Activated CD4-positive, alpha-beta T cell treated with anti-CD3 and anti-CD28 coated beads, Interleukin-2, amount 50 U/mL, for 16 hours (primary cell): Measurements from ENCODE around the gene GPR173.
A peak's percentile ranks its signal among the peaks of the same experiment; 100 is the strongest.

ENCODE experiments used
- DNase-seq: peaks from one replicate; pipeline ENCODE4 v3.0.0-alpha.2; 2020

GPR173 gene

DNA sequence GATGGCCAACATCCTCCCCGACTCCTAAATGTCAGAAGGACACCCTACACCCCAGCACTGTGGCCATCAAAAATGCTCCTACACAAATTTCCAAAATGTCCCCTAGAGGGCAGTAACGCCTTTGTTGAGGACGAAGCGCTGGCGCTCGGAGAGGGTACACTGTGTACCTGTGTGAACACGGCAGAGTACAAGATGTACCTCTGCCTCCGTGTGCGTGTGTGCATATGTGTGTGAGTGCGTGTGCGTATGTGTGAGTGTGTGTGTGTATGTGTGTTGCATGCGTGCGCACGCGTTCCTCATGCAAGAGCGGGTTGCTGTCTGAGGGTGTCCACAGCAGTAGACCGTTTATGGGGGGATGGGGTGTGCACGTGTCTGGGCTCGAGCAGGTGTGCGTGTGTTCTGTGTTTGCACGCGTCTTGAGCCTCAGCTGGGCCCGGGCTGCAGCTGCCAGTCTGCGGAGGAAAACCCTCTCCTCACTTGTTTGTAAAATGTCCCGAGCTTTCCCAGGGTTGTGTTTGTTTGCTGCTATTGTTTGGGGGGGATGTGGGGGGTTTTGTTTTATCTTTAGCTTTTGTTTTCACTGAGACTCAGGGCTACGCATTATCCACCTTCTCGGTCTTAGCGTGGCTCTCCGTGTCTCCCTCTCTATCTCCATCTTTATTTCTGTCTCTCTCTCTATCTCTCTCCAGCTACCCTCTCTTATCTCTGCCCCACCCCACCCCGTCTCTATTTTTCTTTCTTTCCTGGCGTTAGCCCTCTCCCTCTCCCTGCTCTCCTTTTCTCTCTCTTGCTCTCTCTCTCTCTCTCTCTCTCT is 23.2 kb downstream of the GPR173 start:
- peak; percentile 82 for DNase-seq

DNA sequence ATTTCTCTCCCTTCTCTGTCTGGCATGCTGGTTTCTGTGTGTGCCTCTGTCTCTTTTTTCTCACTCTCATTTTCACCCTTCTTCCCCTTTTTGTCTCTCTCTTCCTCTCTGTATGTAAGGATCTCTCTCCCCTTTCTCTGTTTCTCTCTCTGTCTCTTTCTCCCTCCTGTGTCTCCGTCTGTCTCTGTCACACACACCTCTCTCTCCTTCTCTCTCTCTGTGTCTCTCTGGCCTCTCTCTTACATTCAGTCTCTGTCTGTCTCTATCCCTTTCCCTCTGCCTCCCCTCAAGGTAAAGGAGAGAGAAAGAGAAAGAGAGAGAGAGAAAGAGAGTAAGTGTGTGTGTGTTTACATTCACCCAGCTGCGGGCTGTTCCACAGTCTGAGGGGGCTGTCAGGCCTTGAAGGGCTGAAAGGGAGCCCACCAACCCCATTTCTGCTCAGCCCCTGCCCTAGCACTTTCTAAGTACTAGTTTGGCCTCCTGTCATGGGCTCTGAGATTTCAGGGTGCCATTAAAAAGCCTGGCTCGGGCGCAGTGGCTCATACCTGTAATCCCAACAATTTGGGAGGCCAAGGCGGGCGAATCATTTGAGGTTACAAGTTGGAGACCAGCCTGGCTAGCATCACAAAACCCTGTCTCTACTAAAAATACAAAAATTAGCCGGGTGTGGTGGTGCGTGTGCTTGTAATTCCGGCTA is 24.0 kb downstream of the GPR173 start:
- no peak for DNase-seq

DNA sequence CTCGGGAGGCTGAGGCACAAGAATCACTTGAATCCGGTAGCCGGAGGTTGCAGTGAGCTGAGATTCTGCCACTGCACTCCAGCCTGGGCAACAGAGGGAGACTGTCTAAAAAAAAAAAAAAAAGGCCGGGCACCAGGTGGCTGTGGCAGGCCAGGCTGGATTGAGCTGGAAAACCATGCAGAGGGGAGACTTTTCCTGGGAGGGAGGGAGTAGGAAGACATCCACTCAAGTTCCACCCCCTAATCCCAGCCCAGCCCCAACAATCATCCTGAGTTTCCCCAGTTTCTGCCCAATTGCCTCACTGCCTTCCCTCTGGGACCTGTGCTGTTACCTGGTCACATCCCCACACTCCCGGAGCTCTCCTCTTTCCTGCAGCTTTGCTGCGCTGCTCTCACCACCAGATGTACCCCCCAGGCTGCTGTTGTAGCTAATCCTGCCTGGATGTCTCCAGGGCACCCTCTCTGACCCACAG is 24.6 kb downstream of the GPR173 start:
- DNase-seq: no peak

DNA sequence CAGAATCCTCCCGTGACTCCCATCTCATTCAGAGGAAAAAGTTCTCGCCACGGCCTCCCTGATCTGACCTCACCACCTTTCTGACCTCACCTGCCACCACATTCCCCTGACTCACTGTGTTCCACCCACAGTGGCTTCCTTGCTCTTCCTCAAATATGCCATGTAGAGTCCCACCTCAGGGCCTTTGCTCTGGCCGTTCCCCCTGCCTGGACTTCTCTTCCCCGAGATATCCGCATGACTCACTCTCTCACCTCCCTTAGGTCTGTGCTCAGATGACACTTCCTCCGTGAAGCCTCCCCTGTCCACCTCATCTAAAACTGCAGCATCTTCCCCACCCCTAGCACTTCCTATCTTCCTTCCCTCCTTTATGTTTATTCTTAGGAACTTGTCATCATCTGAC is 26.4 kb downstream of the GPR173 start:
- DNase-seq: no peak

DNA sequence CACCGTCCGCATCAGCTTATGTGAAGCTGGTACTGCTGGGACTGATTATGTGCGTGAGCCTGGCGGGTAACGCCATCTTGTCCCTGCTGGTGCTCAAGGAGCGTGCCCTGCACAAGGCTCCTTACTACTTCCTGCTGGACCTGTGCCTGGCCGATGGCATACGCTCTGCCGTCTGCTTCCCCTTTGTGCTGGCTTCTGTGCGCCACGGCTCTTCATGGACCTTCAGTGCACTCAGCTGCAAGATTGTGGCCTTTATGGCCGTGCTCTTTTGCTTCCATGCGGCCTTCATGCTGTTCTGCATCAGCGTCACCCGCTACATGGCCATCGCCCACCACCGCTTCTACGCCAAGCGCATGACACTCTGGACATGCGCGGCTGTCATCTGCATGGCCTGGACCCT is 28.1 kb downstream of the GPR173 start:
- DNase-seq: no peak

DNA sequence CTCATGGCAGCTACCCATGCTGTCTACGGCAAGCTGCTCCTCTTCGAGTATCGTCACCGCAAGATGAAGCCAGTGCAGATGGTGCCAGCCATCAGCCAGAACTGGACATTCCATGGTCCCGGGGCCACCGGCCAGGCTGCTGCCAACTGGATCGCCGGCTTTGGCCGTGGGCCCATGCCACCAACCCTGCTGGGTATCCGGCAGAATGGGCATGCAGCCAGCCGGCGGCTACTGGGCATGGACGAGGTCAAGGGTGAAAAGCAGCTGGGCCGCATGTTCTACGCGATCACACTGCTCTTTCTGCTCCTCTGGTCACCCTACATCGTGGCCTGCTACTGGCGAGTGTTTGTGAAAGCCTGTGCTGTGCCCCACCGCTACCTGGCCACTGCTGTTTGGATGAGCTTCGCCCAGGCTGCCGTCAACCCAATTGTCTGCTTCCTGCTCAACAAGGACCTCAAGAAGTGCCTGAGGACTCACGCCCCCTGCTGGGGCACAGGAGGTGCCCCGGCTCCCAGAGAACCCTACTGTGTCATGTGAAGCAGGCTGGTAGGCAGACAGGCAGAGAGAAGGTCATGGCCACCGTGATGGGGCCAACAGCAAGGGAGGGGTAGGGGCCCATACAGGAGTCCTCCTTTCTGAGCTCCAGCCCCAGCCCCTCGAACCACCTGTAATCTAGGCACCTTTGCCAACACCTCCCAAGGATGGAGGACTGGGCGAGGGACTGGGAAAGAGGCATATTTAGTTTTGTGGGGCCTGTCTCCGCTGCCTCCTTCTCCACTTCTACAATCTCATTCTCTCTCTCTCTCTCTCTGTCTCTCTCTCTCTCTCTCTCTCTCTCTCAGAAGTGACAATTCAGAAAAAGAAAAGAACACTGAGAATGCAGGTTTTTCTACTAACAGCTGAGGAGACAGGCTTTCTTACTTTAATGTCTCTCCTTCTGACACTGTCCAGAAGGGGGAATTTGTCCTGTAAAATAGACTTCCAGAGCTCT is 28.9 kb downstream of the GPR173 start:
- no peak for DNase-seq

DNA sequence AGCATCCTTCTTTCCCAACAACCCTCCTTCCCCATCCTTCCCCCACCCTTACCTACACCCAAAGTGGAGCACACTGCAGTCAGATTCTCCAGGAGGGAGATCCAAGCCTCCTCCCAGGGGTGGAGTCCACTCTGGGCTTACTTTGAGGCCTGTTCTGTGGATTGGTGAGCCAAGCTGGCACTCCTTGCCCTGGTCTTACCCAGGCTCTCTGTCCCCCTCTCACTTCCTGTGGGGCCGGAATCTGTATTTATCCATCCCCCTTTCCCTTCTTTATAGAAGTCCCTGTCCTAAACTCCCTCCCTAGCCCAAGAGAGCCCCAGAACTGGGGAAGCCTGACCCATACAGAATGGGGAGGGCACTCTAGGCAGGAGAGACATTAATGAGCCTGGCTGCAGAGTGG is 30.4 kb downstream of the GPR173 start:
- DNase-seq: no peak

DNA sequence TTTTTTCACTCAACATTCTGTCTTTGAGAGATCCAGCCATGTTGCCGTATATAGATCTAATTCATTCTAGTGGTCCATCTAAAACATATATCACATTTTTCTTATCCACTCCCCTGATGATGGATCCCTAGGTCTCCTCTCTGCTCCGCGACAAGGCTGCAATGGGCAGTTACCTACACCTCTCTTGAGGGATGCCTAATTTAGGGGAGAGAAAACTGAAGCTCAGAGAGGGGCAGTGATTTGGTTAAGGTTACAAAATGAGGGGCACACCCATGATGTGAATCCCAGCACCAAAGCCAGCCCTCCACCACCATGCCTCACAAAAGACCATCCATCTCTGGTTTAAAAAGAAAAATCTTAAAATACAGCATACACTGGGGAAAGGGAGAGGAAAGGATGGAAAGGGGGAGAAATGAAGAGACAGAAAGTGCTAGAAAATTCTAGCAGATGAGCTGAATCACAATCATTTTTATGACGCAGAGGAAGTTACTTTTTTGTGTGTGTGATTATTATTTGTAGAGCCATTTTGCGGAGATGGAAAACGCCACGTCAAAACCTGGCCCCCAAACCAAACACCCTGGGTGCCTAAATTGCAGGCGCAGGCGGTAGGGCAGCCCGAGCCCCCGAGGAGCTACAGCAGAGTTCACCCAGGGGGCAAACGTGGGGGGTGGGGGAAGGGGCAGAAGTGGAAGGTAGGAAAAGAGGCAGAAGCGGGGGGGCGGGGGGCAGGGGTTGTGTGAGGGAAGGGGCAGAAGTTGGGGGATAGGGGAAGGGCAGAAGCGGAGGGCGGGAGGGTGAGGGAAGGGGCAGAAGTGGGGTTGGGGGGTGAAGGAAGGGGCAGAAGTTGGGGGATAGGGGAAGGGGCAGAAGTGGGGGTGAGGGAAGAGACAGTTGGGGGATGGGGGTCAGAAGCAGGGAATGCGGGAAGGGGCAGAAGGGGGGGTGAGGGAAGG is 32.3 kb downstream of the GPR173 start:
- no peak for DNase-seq

DNA sequence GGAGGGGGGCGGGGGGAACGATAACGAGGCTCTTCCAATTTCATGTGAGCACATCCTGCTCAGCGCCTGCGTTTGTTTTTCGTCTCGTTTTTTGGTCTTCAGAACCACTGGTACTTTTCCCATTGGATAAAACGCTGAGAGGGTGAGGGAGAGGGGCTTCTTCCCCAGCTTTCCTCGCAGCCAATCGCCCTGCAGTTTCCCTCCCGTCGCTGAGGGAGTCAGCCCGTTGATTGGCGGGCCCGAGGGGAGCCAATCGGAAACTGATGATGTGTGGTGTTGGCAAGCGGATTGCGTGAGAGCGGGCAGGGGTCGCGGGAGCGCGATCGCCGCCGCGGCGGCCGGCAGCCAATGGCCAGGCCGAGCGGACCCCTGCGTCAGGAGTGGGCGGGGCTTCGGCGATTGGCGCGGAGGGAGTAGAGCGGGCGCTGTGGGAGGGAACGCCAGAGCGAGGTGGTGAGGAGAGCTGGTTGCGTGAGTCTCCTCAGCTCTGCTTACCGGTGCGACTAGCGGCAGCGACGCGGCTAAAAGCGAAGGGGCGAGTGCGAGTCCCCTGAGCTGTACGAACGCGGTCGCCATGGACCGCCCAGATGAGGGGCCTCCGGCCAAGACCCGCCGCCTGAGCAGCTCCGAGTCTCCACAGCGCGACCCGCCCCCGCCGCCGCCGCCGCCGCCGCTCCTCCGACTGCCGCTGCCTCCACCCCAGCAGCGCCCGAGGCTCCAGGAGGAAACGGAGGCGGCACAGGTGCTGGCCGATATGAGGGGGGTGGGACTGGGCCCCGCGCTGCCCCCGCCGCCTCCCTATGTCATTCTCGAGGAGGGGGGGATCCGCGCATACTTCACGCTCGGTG is 33.6 kb downstream of the GPR173 start, which contains the start of gene TSPYL2:
TSS of gene TSPYL2 (plus strand) at position 443 of the 848 bp plus-strand sequence. CDS start at position 575, 132 bp downstream.
- DNase-seq: peak; percentile 94

DNA sequence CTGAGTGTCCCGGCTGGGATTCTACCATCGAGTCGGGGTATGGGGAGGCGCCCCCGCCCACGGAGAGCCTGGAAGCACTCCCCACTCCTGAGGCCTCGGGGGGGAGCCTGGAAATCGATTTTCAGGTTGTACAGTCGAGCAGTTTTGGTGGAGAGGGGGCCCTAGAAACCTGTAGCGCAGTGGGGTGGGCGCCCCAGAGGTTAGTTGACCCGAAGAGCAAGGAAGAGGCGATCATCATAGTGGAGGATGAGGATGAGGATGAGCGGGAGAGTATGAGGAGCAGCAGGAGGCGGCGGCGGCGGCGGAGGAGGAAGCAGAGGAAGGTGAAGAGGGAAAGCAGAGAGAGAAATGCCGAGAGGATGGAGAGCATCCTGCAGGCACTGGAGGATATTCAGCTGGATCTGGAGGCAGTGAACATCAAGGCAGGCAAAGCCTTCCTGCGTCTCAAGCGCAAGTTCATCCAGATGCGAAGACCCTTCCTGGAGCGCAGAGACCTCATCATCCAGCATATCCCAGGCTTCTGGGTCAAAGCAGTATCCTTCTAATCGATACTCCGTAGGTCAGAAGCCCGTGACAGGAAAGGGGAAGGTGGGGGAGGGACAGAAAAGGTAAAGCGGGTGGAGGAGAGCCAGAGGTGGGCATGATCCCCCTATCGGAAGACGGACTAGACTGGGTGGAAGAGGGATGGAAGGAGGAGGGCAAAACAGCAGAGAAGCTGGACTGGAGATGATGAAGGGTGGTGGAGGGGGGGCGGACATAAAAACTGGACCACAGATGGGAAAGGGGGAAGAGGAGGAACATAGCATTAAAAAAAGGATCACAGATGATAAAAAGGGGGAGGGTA is 34.4 kb downstream of the GPR173 start:
- DNase-seq: no peak

DNA sequence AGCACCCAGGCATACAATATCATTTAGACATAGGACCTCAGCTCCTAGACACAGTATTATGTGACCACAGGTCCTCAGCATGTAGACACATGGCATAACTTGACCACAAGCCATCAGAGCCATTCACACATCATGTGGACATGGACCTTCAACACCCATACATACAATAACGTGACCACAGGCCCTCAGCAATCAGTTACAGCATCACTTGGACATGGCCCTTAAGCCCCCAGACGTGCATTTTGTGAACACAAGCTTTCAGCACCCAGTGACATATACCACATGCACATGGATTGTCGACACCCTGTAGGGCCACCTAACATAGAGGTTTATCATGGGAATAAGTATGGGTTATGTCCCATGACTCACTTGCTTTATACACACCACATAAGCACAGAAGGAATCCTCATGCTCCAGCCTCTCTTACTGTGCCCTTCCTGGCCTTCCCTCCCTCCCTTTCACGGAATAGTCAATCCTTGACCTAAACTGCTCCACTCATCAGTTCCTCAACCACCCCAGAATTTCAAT is 35.5 kb downstream of the GPR173 start:
- no peak for DNase-seq

DNA sequence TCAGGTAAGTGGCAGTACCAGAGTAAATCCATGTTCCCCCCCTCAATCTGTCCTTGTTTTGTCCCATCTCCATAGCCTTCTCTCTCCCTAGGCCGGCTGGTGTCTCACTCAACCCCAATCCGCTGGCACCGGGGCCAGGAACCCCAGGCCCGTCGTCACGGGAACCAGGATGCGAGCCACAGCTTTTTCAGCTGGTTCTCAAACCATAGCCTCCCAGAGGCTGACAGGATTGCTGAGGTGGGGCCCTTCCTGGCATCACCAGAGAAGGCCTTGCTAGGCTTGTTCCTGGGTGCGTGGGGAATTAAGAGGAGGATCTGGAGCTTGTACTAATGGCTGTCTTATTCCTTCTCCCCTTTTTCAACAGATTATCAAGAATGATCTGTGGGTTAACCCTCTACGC is 36.3 kb downstream of the GPR173 start:
- no peak for DNase-seq

DNA sequence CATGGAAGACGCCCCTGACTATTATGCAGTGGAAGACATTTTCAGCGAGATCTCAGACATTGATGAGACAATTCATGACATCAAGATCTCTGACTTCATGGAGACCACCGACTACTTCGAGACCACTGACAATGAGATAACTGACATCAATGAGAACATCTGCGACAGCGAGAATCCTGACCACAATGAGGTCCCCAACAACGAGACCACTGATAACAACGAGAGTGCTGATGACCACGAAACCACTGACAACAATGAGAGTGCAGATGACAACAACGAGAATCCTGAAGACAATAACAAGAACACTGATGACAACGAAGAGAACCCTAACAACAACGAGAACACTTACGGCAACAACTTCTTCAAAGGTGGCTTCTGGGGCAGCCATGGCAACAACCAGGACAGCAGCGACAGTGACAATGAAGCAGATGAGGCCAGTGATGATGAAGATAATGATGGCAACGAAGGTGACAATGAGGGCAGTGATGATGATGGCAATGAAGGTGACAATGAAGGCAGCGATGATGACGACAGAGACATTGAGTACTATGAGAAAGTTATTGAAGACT is 37.2 kb downstream of the GPR173 start:
- no peak for DNase-seq

DNA sequence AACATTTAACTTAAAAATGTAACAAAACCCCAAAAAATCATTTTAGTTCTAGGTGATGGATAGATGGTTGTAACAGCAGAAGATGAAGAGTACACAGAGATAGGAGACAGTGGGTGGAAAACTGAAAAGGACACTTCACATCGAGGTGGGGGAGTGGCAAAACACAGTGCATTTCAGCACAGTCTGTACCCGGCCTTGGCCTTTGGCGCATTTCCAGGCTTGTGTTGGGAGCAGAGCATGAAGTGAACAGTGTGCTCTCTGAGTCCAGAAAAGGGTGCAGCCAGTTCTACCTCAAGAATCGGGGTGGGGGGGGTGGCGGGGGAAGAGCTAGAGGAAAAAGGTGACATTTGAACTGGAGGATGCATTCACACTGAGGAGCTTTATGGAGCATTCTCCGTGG is 37.9 kb downstream of the GPR173 start:
- DNase-seq: no peak

DNA sequence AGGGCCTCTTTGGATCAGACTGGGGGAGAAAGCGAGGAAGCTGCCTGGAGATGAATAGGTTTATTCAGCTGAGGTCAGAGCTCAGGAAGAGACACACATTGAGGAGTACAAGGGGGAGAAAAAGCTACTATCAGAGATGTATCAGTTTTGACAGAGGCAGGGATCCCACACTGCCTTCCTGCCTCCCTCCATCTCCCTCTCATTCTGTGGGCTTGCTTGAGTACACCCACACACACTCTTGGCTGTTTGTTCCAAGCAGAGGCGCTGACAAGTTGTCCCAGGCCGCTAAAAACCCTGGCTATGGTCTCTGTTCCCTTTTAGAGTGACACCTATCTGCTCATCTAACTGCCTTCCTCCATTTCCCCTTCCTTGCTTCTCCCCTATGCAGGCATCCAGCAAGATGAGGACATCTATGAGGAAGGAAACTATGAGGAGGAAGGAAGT is 38.8 kb downstream of the GPR173 start:
- DNase-seq: no peak

DNA sequence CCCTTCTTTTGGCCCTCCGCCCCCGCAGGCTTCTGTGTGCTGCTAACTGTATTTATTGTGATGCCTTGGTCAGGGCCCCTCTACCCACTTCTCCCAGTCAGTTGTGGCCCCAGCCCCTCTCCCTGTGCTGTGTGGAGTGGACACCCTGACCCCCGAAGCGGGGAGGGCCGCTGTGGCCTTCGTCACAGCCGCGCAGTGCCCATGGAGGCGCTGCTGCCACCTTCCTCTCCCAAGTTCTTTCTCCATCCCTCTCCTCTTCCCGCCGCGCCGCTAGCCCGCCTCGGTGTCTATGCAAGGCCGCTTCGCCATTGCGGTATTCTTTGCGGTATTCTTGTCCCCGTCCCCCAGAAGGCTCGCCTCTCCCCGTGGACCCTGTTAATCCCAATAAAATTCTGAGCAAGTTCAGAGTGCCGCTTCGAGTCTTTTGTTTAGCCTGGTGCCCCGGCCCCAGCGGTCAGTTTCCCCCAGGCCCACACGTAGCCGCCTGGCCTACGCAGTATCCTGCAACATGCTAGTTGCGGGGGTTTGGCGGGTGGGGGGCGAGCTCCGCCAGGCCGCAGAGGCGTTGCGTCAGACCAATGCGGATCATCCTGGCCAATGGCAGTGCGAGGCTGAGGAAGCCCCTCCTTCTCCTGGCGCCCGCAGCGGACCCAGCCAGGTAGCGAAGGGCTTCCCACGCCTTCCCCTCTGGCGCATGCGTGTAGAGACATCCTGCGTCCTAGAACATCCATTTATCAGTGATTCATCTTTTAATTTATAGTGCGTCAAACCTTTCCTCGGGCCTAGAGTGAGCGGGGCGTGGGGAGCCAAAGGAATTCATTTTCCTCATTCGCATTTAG is 39.8 kb downstream of the GPR173 start:
- peak; percentile 76 for DNase-seq

DNA sequence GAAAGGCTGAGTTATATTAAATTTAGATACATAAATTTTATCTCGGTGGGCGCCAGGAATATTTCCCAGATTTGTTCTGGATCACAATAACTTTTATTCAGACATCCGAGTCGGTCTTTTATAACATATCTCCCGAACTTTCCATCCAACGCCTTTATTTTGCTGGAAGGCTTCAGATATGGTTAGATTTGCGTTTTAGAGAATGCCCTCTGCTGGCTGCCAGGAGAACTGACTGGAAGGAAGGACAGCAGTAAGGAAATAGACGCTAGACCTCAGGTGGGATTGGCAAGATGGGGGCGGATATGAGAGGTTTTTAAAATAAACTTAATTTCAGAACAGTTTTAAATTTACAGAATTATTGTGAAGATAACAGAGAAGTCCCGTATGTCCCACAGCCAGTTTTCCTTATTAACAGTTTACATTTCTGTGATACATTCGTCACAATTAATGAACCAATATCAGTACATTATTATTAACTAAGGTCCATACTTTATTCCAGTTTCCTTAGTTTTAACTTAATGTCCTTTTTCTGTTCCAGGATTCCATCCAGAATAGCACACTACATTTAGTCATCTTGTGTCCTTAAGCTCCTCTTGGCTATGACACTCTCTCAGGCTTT is 40.7 kb downstream of the GPR173 start:
- DNase-seq: peak; percentile 59

DNA sequence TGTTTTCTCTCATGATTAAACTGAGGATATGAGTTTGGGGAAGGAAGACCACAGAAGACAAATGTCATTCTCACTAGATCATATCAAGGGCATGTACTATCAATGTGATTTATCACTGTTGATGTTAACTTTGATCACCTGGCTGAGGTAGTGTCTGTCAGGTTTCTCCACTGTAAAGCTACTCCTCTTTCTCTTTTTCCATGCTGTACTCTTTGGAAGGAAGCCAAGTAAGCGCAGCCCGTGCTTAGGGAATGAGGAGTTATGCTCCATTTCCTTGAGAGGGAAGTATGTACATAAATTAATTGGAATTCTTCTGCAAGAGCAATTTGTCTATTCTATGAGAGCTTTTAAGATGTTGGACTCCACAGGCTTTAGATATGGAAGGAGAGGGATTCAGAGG is 41.3 kb downstream of the GPR173 start:
- DNase-seq: no peak
